H1 (cell line): ENCODE measurements around the gene MYL11.

Source experiments
- RAD21 ChIP-seq, 2 experiments: IDR thresholded peaks in 1 of 2; conservative IDR thresholded peaks in 1 of 2; 2 replicates each; pipeline ENCODE4 v1.6.1; 2011; ENCODE audit warnings: low read depth in 2 of 2, low read length in 2 of 2, improper control_type of control experiment in 1 of 2, inconsistent platforms in 1 of 2, mild to moderate bottlenecking in 1 of 2, moderate library complexity in 1 of 2
- TAF7 ChIP-seq: optimal IDR thresholded peaks from 2 replicates; pipeline ENCODE3; 2011; ENCODE audit warnings: low read depth, mild to moderate bottlenecking, inconsistent platforms, low read length, moderate library complexity, borderline replicate concordance
- TEAD4 ChIP-seq: IDR thresholded peaks from 2 replicates; pipeline ENCODE4 v1.6.1; 2012; ENCODE audit warnings: low read depth, low read length, inconsistent platforms, mixed read lengths

DNA sequence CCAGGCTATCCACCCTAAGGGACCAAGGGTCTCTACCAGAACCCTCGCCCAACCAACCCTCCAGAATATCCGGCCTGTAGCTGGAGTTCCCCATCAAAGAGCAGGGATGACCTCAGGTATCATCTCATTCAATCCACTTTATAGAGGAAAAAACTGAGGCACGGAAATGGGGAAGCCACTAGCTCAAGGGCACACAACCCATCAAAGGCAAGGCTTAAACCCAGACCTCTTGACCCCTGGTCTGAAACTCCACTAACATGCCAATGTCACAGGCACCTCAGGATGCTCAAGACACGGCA lies 5.9 kb upstream of the MYL11 start:
- no peak for TF ChIP-seq RAD21 (IDR thresholded peaks at IDR 0.05 in 1 of 2, conservative IDR thresholded peaks at IDR 0.05 in 1 of 2; ENCODE audit: low read depth in 2 of 2, low read length in 2 of 2)
- TF ChIP-seq TAF7: no peak
- no peak for TF ChIP-seq TEAD4
